Measurements from ENCODE around the gene TBX21. TPM values are rescaled to one million over a fixed set of nuclear protein-coding genes. Genes with fewer than 3 reads are reported as not detected.

TBX21 gene
- total and polyA plus RNA-seq, 4 donors = 0.53 to 2.0 (median 0.80) TPM

GRCh38 chr17:47717261-47717697 is 15.8 kb upstream of the TBX21 start:
- 67 to 79% methylated on average over 2 of the region's 2 CpGs for WGBS, 2 donors
- no peak for ATAC-seq (ENCODE audit: insufficient read depth, low FRiP score)
- Histone ChIP-seq H3K4me3 (no peak overlapping the region), H3K4me1 (ENCODE audit: control insufficient read depth in 5 of 5, insufficient read depth in 5 of 5, low read length in 5 of 5) (peaks cover 0 to 6% (median 0%) of the 10 kb centered on the region in 5 donors), H3K27me3 (ENCODE audit: control insufficient read depth in 3 of 3, insufficient read depth in 3 of 3, low read length in 2 of 3) (peaks cover 0 to 43% (median 32%) of the 10 kb centered on the region in 3 donors), H3K36me3 (ENCODE audit: control insufficient read depth in 4 of 4, insufficient read depth in 4 of 4, low read length in 4 of 4) (no peaks in the 10 kb centered on the region), H3K9ac (ENCODE audit: insufficient read depth in 1 of 2, low read length in 2 of 2) (no peak overlapping the region), H3K27ac (ENCODE audit: low read depth in 1 of 2, low read length in 1 of 2) (no peak overlapping the region), H3K9me3 (ENCODE audit: control insufficient read depth in 4 of 4, insufficient read depth in 3 of 4, low read length in 3 of 4) (no peaks in the 10 kb centered on the region)
- DNase-seq = no peak
- no peak for TF ChIP-seq CTCF (IDR thresholded peaks at IDR 0.05; ENCODE audit: control extremely low read depth, extremely low read depth)

- H3K4me1 ChIP-seq (ENCODE audit: control insufficient read depth in 5 of 5, insufficient read depth in 5 of 5, low read length in 5 of 5) = peaks cover 0 to 6% (median 0%) of the 10 kb centered on the region in 5 donors
- no peak for TF ChIP-seq CTCF (IDR thresholded peaks at IDR 0.05; ENCODE audit: control extremely low read depth, extremely low read depth)
- no peak overlapping the region for H3K4me3 ChIP-seq
- H3K27ac ChIP-seq (ENCODE audit: low read depth in 1 of 2, low read length in 1 of 2) = no peak overlapping the region
- no peaks in the 10 kb centered on the region for H3K36me3 ChIP-seq (ENCODE audit: control insufficient read depth in 4 of 4, insufficient read depth in 4 of 4, low read length in 4 of 4)
- 24 to 32% methylated on average over 9 of the region's 9 CpGs for WGBS, 2 donors
- H3K27me3 ChIP-seq (ENCODE audit: control insufficient read depth in 3 of 3, insufficient read depth in 3 of 3, low read length in 2 of 3) = peaks cover 0 to 48% (median 36%) of the 10 kb centered on the region in 3 donors
- H3K9ac ChIP-seq (ENCODE audit: insufficient read depth in 1 of 2, low read length in 2 of 2) = no peak overlapping the region
- no peak for ATAC-seq (ENCODE audit: insufficient read depth, low FRiP score)
- peak in 1 of 3 donors; percentile 46 for DNase-seq
- H3K9me3 ChIP-seq (ENCODE audit: control insufficient read depth in 4 of 4, insufficient read depth in 3 of 4, low read length in 3 of 4) = no peaks in the 10 kb centered on the region
Observed at GRCh38 chr17:47717979-47718621, 14.9 kb upstream of the TBX21 start.

DNA sequence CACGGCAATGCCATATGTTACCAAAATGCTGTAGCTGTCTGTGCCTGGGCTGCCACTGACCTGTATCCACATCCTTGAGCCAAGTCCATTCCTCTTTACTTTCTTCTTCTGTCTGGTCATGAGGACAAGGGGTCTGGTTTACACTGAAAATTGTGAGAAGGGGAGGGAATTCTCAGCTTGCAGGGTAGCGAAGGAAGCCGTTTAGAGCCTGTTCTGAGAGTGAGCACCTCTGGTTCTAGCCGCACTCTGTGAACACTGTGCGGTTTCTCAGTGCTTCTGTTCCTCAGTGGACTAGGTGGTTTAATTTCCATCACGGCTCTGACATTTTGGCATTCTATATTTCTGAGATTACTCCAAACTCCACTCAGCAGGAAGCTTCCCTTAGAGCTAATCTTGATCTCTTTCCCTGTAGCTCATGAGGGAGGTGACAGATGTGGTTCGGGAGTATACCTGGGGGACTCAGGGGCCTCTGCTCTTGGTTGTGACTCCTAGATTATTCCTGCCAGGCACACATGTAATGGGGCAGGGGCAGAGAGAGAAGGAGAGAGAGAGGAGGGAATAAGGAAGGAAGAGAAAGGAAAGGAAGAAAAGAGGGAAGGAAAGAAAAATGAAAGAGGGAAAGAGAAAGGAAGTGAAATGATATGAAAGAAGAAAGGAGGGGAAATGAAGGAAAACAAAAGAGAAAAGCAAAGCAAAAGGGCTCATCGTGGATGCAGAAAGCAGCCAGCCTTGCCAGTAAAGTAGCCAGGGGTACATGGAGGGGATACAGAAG is 14.2 kb upstream of the TBX21 start:
- DNase-seq (no peak), ATAC-seq (ENCODE audit: insufficient read depth, low FRiP score) (no peak)
- no peak for TF ChIP-seq CTCF (IDR thresholded peaks at IDR 0.05; ENCODE audit: control extremely low read depth, extremely low read depth)
- Histone ChIP-seq H3K4me3 (no peak overlapping the region), H3K9ac (ENCODE audit: insufficient read depth in 1 of 2, low read length in 2 of 2) (no peak overlapping the region), H3K27me3 (ENCODE audit: control insufficient read depth in 3 of 3, insufficient read depth in 3 of 3, low read length in 2 of 3) (peaks cover 0 to 50% (median 36%) of the 10 kb centered on the region in 3 donors), H3K4me1 (ENCODE audit: control insufficient read depth in 5 of 5, insufficient read depth in 5 of 5, low read length in 5 of 5) (peaks cover 0 to 6% (median 0%) of the 10 kb centered on the region in 5 donors), H3K9me3 (ENCODE audit: control insufficient read depth in 4 of 4, insufficient read depth in 3 of 4, low read length in 3 of 4) (no peaks in the 10 kb centered on the region), H3K27ac (ENCODE audit: low read depth in 1 of 2, low read length in 1 of 2) (no peak overlapping the region), H3K36me3 (ENCODE audit: control insufficient read depth in 4 of 4, insufficient read depth in 4 of 4, low read length in 4 of 4) (no peaks in the 10 kb centered on the region)
- 43 to 45% methylated on average over 8 of the region's 8 CpGs for WGBS, 2 donors
